Mesenchymal stem cell (in vitro differentiated cells and primary cell): ENCODE results near the gene ZFAND4.

Experiments used
- DNase-seq: peaks from one replicate; pipeline ENCODE4 v3.0.0-alpha.2; 2013
- H2AFZ ChIP-seq: one replicate; pipeline ENCODE4 v1.6.1; 2013; ENCODE audit warnings: low read depth, mild to moderate bottlenecking, control low read depth, inconsistent platforms, low read length, moderate library complexity
- H2AK5ac ChIP-seq: 2 replicates; pipeline ENCODE4 v1.6.1; 2013; ENCODE audit warnings: low read length, moderate library complexity, mild to moderate bottlenecking, inconsistent platforms; ENCODE audit not compliant: severe bottlenecking
- H2BK120ac ChIP-seq: one replicate; pipeline ENCODE4 v1.6.1; 2013; ENCODE audit warnings: low read depth, mild to moderate bottlenecking, inconsistent platforms, low read length, moderate library complexity
- H2BK12ac ChIP-seq, 2 experiments: one replicate each; pipeline ENCODE4 v1.6.1; 2013; ENCODE audit warnings: inconsistent platforms in 2 of 2, low read length in 2 of 2, mild to moderate bottlenecking in 2 of 2, moderate library complexity in 2 of 2, control low read depth in 1 of 2
- H2BK15ac ChIP-seq: one replicate; pipeline ENCODE4 v1.6.1; 2013; ENCODE audit warnings: mild to moderate bottlenecking, low read depth, inconsistent platforms; ENCODE audit not compliant: poor library complexity, severe bottlenecking
- H2BK5ac ChIP-seq: 2 replicates; pipeline ENCODE4 v1.6.1; 2013; ENCODE audit warnings: low read depth, mild to moderate bottlenecking, low read length, control low read depth, inconsistent platforms; ENCODE audit not compliant: poor library complexity, severe bottlenecking
- H3K14ac ChIP-seq, 2 experiments: one replicate each; pipeline ENCODE4 v1.6.1; 2013; ENCODE audit warnings: inconsistent platforms in 2 of 2, low read length in 2 of 2, control low read depth in 1 of 2, mild to moderate bottlenecking in 1 of 2, moderate library complexity in 1 of 2
- H3K18ac ChIP-seq, 2 experiments: one replicate each; pipeline ENCODE4 v1.6.1; 2013; ENCODE audit warnings: inconsistent platforms in 2 of 2, low read length in 2 of 2, control low read depth in 1 of 2, low read depth in 1 of 2, mild to moderate bottlenecking in 1 of 2
- H3K23ac ChIP-seq, 2 experiments: one replicate each; pipeline ENCODE4 v1.6.1; 2013; ENCODE audit warnings: inconsistent platforms in 2 of 2, low read length in 2 of 2, mild to moderate bottlenecking in 2 of 2, moderate library complexity in 2 of 2, control low read depth in 1 of 2
- H3K27ac ChIP-seq: 2 replicates; pipeline ENCODE4 v1.5.1; 2013; ENCODE audit warnings: mild to moderate bottlenecking, moderate library complexity, low read length, control low read depth, inconsistent platforms; ENCODE audit not compliant: poor library complexity, severe bottlenecking
- H3K27me3 ChIP-seq, 2 experiments: 2 replicates each; pipeline versions ENCODE4 v1.6.1 to v1.7.0; 2013; ENCODE audit warnings: low read length in 2 of 2, mild to moderate bottlenecking in 2 of 2, moderate library complexity in 2 of 2, control low read depth in 1 of 2, inconsistent platforms in 1 of 2; ENCODE audit not compliant: control insufficient read depth in 1 of 2, insufficient read depth in 1 of 2
- H3K36me3 ChIP-seq, 2 experiments: 2 replicates each; pipeline versions ENCODE4 v1.6.1 to v1.7.0; 2013; ENCODE audit warnings: low read length in 2 of 2, control low read depth in 1 of 2, inconsistent platforms in 1 of 2, low read depth in 1 of 2, mild to moderate bottlenecking in 1 of 2; ENCODE audit not compliant: insufficient read depth in 2 of 2, control insufficient read depth in 1 of 2
- H3K4ac ChIP-seq, 2 experiments: one replicate each; pipeline ENCODE4 v1.6.1; 2013; ENCODE audit warnings: inconsistent platforms in 2 of 2, low read length in 2 of 2, mild to moderate bottlenecking in 2 of 2, moderate library complexity in 2 of 2, control low read depth in 1 of 2, low read depth in 1 of 2
- H3K4me1 ChIP-seq: 2 replicates; pipeline ENCODE4 v1.6.1; 2013; ENCODE audit warnings: low read depth, low read length, control low read depth; ENCODE audit not compliant: control insufficient read depth, insufficient read depth
- H3K4me2 ChIP-seq: 2 replicates; pipeline ENCODE4 v1.6.1; 2013; ENCODE audit warnings: low read length, mild to moderate bottlenecking, inconsistent platforms; ENCODE audit not compliant: poor library complexity, severe bottlenecking
- H3K4me3 ChIP-seq, 2 experiments: 2 replicates each; pipeline versions ENCODE4 v1.5.1 to v1.7.0; 2013; ENCODE audit warnings: low read length in 2 of 2, mild to moderate bottlenecking in 2 of 2, control low read depth in 1 of 2, low read depth in 1 of 2; ENCODE audit not compliant: insufficient read depth in 1 of 2
- H3K79me1 ChIP-seq: replicated peaks from 2 replicates; pipeline ENCODE4 v1.6.1; 2013; ENCODE audit warnings: mild to moderate bottlenecking, control low read depth, low read length, inconsistent platforms; ENCODE audit not compliant: poor library complexity, severe bottlenecking
- H3K9ac ChIP-seq: 2 replicates; pipeline ENCODE4 v1.7.0; 2013; ENCODE audit warnings: mild to moderate bottlenecking, low read length, moderate library complexity
- H3K9me3 ChIP-seq: 2 replicates; pipeline ENCODE4 v1.7.0; 2013; ENCODE audit warnings: mild to moderate bottlenecking, low read length; ENCODE audit not compliant: control insufficient read depth
- H4K8ac ChIP-seq: one replicate; pipeline ENCODE4 v1.6.1; 2013; ENCODE audit warnings: inconsistent platforms, mild to moderate bottlenecking, low read length, moderate library complexity
- H4K91ac ChIP-seq: one replicate; pipeline ENCODE4 v1.6.1; 2013; ENCODE audit warnings: mild to moderate bottlenecking, low read length, inconsistent platforms
- WGBS: methylation state at CpG from one replicate; pipeline ENCODE4 v1.1.7; 2013; ENCODE audit warnings: mixed read lengths; 5-methylcytosine and 5-hydroxymethylcytosine counted together

Gene ZFAND4

DNA sequence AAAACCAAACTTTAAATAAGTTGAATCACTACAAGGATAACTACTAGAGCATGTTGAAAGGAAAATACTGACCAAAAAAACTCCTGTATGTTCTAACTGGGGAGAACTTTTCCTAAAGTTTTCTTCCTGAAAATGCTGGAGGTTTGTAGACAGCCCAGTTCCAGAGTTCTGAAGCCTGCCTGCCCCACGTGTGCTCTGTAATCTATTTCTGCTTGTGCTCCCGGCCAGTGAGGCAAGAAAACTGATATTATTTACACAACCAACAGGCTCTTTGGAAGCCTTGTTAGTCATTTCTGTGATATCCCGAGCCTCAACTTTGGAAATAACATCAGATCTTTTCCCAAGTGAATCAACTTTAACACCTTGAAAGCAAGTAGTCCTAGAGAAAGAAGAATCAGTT is 46.7 kb downstream of the ZFAND4 start:
- H2AFZ ChIP-seq, result no peak overlapping the region
- WGBS, result 81% methylated on average over 2 of the region's 3 CpGs
- no peaks in the 10 kb centered on the region for H3K9me3 ChIP-seq
- no peak overlapping the region for H2BK12ac ChIP-seq
- no peak overlapping the region for H2BK15ac ChIP-seq
- H3K4me1 ChIP-seq, result no peaks in the 10 kb centered on the region
- no peak overlapping the region for H3K27ac ChIP-seq
- no peak overlapping the region for H3K4ac ChIP-seq
- no peak overlapping the region for H3K4me2 ChIP-seq
- H2BK120ac ChIP-seq, result no peak overlapping the region
- H3K4me3 ChIP-seq, result no peak overlapping the region
- no peak overlapping the region for H2AK5ac ChIP-seq
- H3K23ac ChIP-seq, result no peak overlapping the region
- H4K91ac ChIP-seq, result no peak overlapping the region
- no peak overlapping the region for H2BK5ac ChIP-seq
- no peaks in the 10 kb centered on the region for H3K27me3 ChIP-seq
- H3K36me3 ChIP-seq, result peaks cover 0 to 21% of the 10 kb centered on the region in 2 experiments
- H3K79me1 ChIP-seq, result no peaks in the 10 kb centered on the region
- H3K9ac ChIP-seq, result no peak overlapping the region
- H3K14ac ChIP-seq, result no peak overlapping the region
- H3K18ac ChIP-seq, result no peak overlapping the region
- no peak for DNase-seq
- no peak overlapping the region for H4K8ac ChIP-seq

DNA sequence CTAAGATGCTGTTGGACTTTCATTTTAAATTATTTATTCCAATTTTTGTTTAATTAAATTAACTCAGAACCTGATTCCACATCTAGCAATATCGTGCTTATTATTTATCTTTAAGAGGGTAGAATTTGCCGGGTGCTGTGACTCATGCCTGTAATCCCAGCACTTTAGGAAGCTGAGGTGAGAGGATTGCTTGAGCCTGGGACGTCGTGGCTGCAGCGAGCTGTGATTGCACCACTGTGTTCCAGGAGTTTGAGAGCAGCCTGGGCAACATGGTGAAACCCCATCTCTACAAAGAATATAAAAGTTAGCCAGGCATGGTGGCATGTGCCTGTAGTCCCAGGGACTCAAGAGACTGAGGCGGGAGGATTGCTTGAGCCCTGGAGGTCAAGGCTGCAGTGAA is 47.8 kb downstream of the ZFAND4 start:
- H3K27me3 ChIP-seq, result no peaks in the 10 kb centered on the region
- no peak overlapping the region for H3K18ac ChIP-seq
- H3K4me2 ChIP-seq, result no peak overlapping the region
- WGBS, result 90% methylated on average over 5 of the region's 6 CpGs
- H3K9me3 ChIP-seq, result no peaks in the 10 kb centered on the region
- peaks cover 0 to 21% of the 10 kb centered on the region in 2 experiments for H3K36me3 ChIP-seq
- H3K9ac ChIP-seq, result no peak overlapping the region
- no peak overlapping the region for H3K23ac ChIP-seq
- no peak overlapping the region for H2BK5ac ChIP-seq
- no peak overlapping the region for H3K14ac ChIP-seq
- no peak overlapping the region for H3K4me3 ChIP-seq
- no peak overlapping the region for H3K4ac ChIP-seq
- DNase-seq, result no peak
- H2AK5ac ChIP-seq, result no peak overlapping the region
- H4K8ac ChIP-seq, result no peak overlapping the region
- no peak overlapping the region for H4K91ac ChIP-seq
- H2BK15ac ChIP-seq, result no peak overlapping the region
- no peak overlapping the region for H2AFZ ChIP-seq
- H2BK120ac ChIP-seq, result no peak overlapping the region
- no peak overlapping the region for H3K27ac ChIP-seq
- no peaks in the 10 kb centered on the region for H3K4me1 ChIP-seq
- H2BK12ac ChIP-seq, result no peak overlapping the region
- no peaks in the 10 kb centered on the region for H3K79me1 ChIP-seq

DNA sequence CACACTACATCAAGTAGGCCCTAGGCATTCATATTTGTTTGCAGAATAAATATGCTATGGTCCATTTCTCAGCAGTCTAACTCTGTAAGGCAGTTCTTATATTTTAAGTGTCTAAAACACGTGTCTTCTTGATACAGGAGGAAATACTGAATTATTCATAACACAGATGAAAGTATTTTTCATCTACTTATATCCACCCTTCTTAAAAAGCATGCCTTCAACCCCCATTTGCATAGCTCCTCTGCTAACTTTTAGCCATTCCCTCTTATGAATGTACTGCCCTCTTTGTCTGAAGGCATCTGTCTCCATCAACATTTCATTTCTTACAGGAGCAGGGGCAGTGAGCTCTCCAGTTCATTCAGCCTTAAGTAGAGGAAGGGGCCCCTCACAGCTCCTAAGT is 57.7 kb downstream of the ZFAND4 start:
- no peak overlapping the region for H3K4me2 ChIP-seq
- H2BK12ac ChIP-seq, result no peak overlapping the region
- no peaks in the 10 kb centered on the region for H3K27me3 ChIP-seq
- H3K9me3 ChIP-seq, result no peaks in the 10 kb centered on the region
- H3K4me1 ChIP-seq, result no peaks in the 10 kb centered on the region
- H3K4ac ChIP-seq, result no peak overlapping the region
- H2AFZ ChIP-seq, result no peak overlapping the region
- H4K91ac ChIP-seq, result no peak overlapping the region
- H3K9ac ChIP-seq, result no peak overlapping the region
- no peak overlapping the region for H4K8ac ChIP-seq
- H3K23ac ChIP-seq, result no peak overlapping the region
- no peak overlapping the region for H2BK15ac ChIP-seq
- H3K36me3 ChIP-seq, result peaks cover 4 to 16% of the 10 kb centered on the region in 2 experiments
- H3K18ac ChIP-seq, result no peak overlapping the region
- DNase-seq, result no peak
- H3K27ac ChIP-seq, result no peak overlapping the region
- WGBS, result 81% methylated on average over 1 of the region's 1 CpG
- no peaks in the 10 kb centered on the region for H3K79me1 ChIP-seq
- no peak overlapping the region for H2BK120ac ChIP-seq
- no peak overlapping the region for H3K14ac ChIP-seq
- no peak overlapping the region for H2BK5ac ChIP-seq
- H3K4me3 ChIP-seq, result no peak overlapping the region
- no peak overlapping the region for H2AK5ac ChIP-seq

DNA sequence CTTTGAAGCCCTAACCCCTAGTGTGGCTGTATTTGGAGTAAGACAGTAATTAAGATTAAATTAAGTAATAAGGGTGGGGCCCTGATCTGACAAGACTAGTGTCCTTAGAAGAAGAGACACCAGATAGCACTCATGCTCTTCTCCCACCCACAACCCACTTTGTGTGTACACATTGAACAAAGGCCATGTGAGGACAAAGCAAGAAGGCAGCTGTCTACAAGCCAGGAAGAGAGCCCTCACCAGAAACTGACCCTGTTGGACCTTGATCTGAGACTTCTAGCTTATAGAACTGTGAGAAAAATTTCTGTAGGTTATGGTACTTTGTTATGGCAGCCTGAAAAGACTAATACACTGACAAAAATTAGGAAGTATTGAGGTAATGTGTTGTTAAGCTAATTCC is 59.8 kb downstream of the ZFAND4 start:
- no peak overlapping the region for H3K23ac ChIP-seq
- H2AK5ac ChIP-seq, result no peak overlapping the region
- no peak overlapping the region for H3K18ac ChIP-seq
- no peaks in the 10 kb centered on the region for H3K4me1 ChIP-seq
- no peak overlapping the region for H4K91ac ChIP-seq
- H3K36me3 ChIP-seq, result peaks cover 4 to 16% of the 10 kb centered on the region in 2 experiments
- no peak overlapping the region for H3K4ac ChIP-seq
- DNase-seq, result no peak
- no peak overlapping the region for H2BK15ac ChIP-seq
- no peak overlapping the region for H3K9ac ChIP-seq
- no peak overlapping the region for H3K14ac ChIP-seq
- no peaks in the 10 kb centered on the region for H3K9me3 ChIP-seq
- H3K27ac ChIP-seq, result no peak overlapping the region
- no peaks in the 10 kb centered on the region for H3K27me3 ChIP-seq
- no peak overlapping the region for H3K4me2 ChIP-seq
- no peak overlapping the region for H4K8ac ChIP-seq
- no peak overlapping the region for H2BK5ac ChIP-seq
- H2BK12ac ChIP-seq, result no peak overlapping the region
- H2BK120ac ChIP-seq, result no peak overlapping the region
- H3K79me1 ChIP-seq, result no peaks in the 10 kb centered on the region
- H3K4me3 ChIP-seq, result no peak overlapping the region
- no peak overlapping the region for H2AFZ ChIP-seq
